ENCODE data around the gene THUMPD1. TPM values are rescaled to one million over a fixed set of nuclear protein-coding genes. Genes with fewer than 3 reads are reported as not detected.

The THUMPD1 gene
- total and polyA plus RNA-seq, 12 donors, result 7.5 to 20.9 (median 18.7) TPM

DNA sequence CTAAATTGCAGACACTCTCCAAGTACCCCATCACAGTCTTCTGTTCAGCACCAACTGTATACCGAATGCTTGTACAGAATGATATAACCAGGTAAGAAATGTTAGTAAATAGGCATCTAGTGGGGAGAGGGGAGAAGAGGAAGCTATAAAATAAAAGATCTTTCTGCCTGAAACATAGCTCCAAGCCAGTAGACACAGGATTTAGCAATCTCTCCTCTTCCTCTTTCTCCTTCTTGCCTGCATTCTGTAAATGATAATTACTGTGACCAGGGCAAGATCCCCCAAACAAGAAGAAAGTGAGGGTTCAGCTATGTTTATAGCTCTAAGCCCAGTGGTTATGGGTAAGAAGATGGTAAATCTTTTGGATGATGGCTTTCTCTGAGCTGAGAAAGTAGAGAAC is 40.1 kb upstream of the THUMPD1 start:
- H3K4me1 ChIP-seq, result no peaks in the 10 kb centered on the region
- DNase-seq, result no peak
- peaks cover 0 to 4% (median 0%) of the 10 kb centered on the region in 11 donors for H3K9me3 ChIP-seq
- WGBS, 2 donors, result 91 to 94% methylated on average over 1 of the region's 1 CpG
- H3K27ac ChIP-seq, result no peak overlapping the region
- intact Hi-C loops (cut with DNase I), result no loop called here
- ATAC-seq, result no peak
- H3K27me3 ChIP-seq, result no peaks in the 10 kb centered on the region
- H3K36me3 ChIP-seq, result peaks cover 0 to 41% (median 0%) of the 10 kb centered on the region in 9 donors
- TF ChIP-seq, protein P1, sequence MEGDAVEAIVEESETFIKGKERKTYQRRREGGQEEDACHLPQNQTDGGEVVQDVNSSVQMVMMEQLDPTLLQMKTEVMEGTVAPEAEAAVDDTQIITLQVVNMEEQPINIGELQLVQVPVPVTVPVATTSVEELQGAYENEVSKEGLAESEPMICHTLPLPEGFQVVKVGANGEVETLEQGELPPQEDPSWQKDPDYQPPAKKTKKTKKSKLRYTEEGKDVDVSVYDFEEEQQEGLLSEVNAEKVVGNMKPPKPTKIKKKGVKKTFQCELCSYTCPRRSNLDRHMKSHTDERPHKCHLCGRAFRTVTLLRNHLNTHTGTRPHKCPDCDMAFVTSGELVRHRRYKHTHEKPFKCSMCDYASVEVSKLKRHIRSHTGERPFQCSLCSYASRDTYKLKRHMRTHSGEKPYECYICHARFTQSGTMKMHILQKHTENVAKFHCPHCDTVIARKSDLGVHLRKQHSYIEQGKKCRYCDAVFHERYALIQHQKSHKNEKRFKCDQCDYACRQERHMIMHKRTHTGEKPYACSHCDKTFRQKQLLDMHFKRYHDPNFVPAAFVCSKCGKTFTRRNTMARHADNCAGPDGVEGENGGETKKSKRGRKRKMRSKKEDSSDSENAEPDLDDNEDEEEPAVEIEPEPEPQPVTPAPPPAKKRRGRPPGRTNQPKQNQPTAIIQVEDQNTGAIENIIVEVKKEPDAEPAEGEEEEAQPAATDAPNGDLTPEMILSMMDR (IDR thresholded peaks at IDR 0.05), result no peak
- no peak overlapping the region for H3K4me3 ChIP-seq

DNA sequence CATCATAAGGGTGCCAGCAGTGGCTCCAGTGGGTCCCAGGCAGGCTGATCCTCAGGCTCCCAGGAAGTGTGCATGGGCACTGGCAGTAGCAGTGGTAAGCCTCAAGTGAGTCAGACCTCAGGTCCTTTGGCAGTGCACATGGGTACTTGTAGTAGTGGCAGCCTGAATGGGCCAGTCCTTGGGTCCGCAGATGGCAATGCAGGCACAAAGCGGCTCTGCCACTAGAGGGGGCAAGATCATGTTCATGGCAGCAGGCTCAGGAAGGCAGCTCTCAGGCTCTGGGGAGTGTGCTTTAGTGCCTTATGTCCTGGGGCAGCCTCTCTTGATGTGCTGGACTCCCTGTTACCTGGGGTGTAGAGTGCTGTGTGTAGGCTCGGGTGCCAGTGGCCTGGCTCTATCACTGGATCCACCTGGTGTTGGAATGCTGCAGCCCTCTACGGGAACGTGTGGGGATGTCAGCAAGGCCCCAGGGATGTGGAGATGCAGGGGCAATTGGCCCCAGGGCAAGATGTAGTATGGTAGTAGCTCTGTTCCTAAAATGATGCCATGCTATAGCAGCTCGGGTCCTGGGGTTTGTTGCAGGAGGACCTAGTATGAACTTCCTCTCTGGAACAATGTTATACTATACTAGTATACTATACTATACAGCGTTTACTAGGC is 33.2 kb upstream of the THUMPD1 start:
- TF ChIP-seq, protein P1 (IDR thresholded peaks at IDR 0.05), result peak; percentile 28 to 72 (median 55)
- Histone ChIP-seq H3K27me3 (no peaks in the 10 kb centered on the region), H3K27ac (no peak overlapping the region), H3K4me1 (no peaks in the 10 kb centered on the region), H3K4me3 (no peak overlapping the region), H3K9me3 (peaks cover 0 to 7% (median 0%) of the 10 kb centered on the region in 11 donors), H3K36me3 (peaks cover 0 to 18% (median 0%) of the 10 kb centered on the region in 9 donors)
- 57 to 61% methylated on average over 7 of the region's 7 CpGs for WGBS, 2 donors
- ATAC-seq, result peak in 7 of 8 donors; percentile 42 to 86 (median 59)
- DNase-seq, result peak; percentile 32 to 45
- intact Hi-C loops (cut with DNase I), result no loop called here

DNA sequence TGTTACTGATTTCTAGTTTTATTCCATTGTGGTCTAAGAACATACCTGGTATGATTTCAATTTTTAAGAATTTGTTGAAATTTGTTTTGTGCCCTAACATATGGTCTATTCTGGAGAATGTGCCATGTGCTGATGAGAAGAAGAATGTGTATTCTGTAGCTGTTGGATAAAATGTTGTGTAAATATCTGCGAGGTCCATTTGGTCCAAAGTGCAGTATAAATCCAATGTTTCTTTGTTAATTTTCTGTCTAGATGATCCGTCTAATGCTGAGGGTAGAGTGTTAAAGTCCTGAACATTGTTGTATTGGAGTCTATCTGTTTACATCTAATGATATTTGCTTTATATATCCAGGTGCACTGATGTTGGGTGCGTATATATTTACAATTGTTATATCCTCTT is 32.1 kb upstream of the THUMPD1 start:
- Histone ChIP-seq H3K4me3 (no peak overlapping the region), H3K27ac (no peak overlapping the region), H3K27me3 (no peaks in the 10 kb centered on the region), H3K4me1 (no peaks in the 10 kb centered on the region), H3K9me3 (peaks cover 0 to 7% (median 0%) of the 10 kb centered on the region in 11 donors), H3K36me3 (peaks cover 0 to 10% (median 0%) of the 10 kb centered on the region in 9 donors)
- intact Hi-C loops (cut with DNase I), result no loop called here
- WGBS, 2 donors, result 91 to 93% methylated on average over 3 of the region's 3 CpGs
- ATAC-seq (no peak), DNase-seq (no peak)
- TF ChIP-seq, protein P1 (IDR thresholded peaks at IDR 0.05), result no peak

DNA sequence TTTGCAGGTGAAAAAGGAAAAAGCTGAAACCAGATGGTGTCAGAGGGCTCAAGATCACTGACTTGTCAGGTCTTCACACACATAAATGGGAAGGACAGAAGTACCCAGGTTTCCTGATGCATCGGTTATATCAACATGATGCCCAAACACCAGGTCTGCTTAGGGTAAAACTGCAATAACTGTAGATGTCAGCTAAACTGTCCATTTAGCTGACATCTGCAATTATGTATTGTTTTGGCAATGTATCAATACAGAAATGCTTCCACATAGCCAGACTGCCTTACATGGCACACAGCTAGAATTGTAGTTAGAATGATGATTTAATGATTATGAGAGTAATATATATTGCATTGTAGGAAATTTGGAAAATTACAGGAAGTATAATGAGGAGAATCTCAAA is 27.2 kb upstream of the THUMPD1 start:
- Histone ChIP-seq H3K9me3 (peaks cover 0 to 7% (median 0%) of the 10 kb centered on the region in 11 donors), H3K36me3 (no peaks in the 10 kb centered on the region), H3K4me3 (no peak overlapping the region), H3K27ac (no peak overlapping the region), H3K4me1 (peaks cover 0 to 6% (median 0%) of the 10 kb centered on the region in 9 donors), H3K27me3 (no peaks in the 10 kb centered on the region)
- intact Hi-C loops (cut with DNase I), result no loop called here
- no peak for ATAC-seq
- no peak for DNase-seq
- 39 to 76% methylated on average over 1 of the region's 1 CpG for WGBS, 2 donors
- TF ChIP-seq, protein P1 (IDR thresholded peaks at IDR 0.05), result no peak

All from heart right ventricle (tissue), 16 donors.